K562 (cell line): Measurements from ENCODE around the gene ZNF641.

ENCODE experiments used
- CTCF ChIP-seq, 3 experiments: IDR thresholded peaks in 2 of 3; conservative IDR thresholded peaks in 1 of 3; 2 replicates each; pipeline ENCODE4 v1.5.1; 2011 to 2012; ENCODE audit warnings: low read length in 3 of 3, mild to moderate bottlenecking in 3 of 3, control low read depth in 2 of 3, improper control_type of control experiment in 1 of 3, inconsistent platforms in 1 of 3, low read depth in 1 of 3, mixed read lengths in 1 of 3, moderate library complexity in 1 of 3; ENCODE audit not compliant: insufficient read depth in 2 of 3
- FOXA1 ChIP-seq: fragments of 450-650 bp; IDR thresholded peaks from 2 replicates; pipeline ENCODE4 v1.6.1; 2016; ENCODE audit warnings: mild to moderate bottlenecking, borderline replicate concordance
- ZNF175 ChIP-seq: fragments of 200-800 bp; sonication (Bioruptor generic); IDR thresholded peaks from 2 replicates; pipeline ENCODE4 v1.6.1; 2016; ENCODE audit warnings: low read depth, mild to moderate bottlenecking, missing genetic modification characterization, missing compliant biosample characterization

GRCh38 chr12:48292040-48292439, 58.7 kb downstream of the ZNF641 start:
- no peak for TF ChIP-seq CTCF (IDR thresholded peaks at IDR 0.05 in 2 of 3, conservative IDR thresholded peaks at IDR 0.05 in 1 of 3; ENCODE audit: insufficient read depth in 2 of 3, low read depth in 1 of 3, low read length in 3 of 3)
- no peak for TF ChIP-seq ZNF175 (CRISPR knock-in tag)
- no peak for TF ChIP-seq FOXA1
